ENCODE measurements around the gene COLQ.
"Not testable (repeated sequence)": the region's sequence is repeated elsewhere in the genome, so short reads cannot be mapped to it uniquely, and the experiment has no call there.

The COLQ gene

DNA sequence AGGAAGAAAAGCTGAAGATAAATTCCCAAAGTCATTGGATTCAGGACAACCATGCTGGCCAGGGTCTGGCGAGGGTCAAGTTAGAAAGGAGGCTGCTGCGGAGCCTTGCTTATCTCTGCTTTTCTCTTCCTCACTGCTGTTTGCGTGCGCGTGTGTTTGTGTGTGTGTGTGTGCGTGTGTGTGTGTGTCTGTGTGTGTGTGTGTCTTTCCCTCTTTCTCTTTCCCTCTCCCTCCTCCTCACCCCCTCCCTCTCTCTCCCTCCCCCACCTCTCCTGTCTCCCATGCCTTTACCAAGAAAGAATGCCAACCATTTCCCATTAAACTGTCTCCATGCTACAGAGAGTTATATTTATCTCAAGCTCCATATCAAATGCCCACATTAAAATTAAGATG lies at the start of gene COLQ:
Gene COLQ, minus strand, starts transcription at position 134 of the 393 bp plus-strand sequence. Its CDS starts 81 bp downstream, at position 53.
- no peak for DNase-seq (ENCODE audit: low spot score)

DNA sequence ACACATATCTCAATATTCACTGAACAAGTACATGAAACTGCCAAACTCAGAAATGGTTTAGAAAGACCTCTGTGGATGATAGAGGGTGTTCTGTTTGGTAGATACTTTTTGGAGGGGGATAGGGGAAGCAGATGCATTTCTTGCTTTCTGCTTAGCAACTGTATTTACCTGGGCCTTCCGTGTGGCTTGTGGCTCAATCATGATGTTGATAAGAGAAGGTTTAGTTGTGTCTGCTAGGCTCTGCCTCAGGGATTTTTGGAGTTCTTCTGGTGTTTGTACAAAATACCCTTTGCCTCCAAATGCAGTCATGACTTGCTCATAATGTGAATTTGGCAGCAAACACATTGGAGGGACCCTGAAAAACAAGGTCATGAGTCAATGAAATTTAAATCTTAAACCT lies 41.7 kb upstream of the COLQ start:
- no peak for DNase-seq (ENCODE audit: low spot score)

DNA sequence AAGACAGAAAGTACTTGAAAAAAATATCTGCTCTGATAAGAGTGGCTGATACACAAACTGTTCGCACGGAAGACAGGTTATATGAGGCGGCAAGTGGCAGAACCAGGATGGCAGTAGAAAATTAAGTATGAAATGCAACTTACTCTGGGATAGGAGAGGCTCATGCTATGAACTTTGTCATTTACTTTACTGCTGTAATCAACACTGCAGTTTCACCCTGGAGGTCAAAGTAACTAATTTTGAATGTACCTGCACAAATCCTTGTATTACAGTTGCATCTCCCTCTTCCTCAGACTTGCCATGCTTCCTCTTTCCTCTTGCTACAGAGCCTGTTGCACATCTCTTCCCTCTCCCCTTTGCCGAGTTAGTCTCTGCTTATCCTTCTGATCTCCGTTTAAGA lies 41.1 kb upstream of the COLQ start:
- DNase-seq (ENCODE audit: low spot score), result no peak

DNA sequence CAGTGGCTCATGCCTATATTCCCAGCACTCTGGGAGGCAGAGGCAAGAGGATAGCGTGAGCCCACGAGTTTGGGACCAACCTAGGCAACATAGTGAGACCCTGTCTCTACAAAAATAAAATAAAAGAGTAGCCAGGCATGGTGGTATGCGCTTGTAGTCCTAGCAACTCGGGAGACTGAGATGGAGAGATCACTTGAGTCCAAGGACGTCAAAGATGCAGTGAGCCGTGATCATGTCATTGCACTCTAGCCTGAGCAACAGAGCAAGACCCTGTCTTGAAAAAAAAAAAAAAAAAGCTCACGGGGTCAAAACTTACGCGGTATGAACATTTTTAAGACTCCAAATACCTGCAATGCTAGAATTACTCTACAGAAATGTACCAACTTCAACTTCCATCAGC lies 37.1 kb upstream of the COLQ start:
- DNase-seq (ENCODE audit: low spot score), result no peak

DNA sequence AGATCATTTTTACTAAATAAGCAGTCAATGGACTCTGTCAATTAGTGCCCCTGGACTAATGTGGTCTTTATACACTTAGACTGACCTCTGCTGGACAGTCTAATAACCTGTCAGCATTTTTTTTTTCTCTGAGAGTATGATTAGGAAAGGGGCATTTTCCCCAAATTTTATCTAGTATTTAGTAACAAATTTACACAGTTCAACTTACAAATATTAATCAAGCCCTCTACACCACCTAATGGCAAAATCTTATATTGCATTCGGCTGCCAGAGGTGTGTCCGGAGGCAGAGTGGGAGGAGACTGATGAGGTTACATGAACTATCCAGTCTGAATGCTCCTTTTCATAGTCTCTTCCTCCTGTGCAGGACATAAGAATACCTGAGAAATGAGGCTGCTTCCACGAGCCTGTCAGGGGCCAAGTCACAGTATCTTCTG lies 36.0 kb upstream of the COLQ start:
- peak; percentile 39 for DNase-seq (ENCODE audit: low spot score)

DNA sequence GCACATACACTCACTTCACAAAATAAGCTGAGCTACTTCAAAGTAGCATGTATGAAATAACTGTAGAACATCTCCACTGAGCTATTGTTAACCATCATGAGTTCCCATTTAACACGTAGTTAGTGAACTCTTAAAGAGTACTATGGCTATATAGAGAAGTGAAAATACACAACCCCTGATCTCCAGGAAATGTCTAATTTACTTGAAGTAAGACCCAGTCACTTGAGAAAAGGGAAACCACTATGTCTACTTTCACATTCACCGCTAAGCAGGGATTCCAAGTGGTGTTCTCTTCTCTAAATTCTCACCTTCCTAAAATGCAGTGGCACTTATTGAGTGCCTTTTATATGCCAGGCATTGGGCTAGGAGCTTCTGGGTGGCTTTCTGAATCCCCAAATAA lies 35.0 kb upstream of the COLQ start:
- no peak for DNase-seq (ENCODE audit: low spot score)

DNA sequence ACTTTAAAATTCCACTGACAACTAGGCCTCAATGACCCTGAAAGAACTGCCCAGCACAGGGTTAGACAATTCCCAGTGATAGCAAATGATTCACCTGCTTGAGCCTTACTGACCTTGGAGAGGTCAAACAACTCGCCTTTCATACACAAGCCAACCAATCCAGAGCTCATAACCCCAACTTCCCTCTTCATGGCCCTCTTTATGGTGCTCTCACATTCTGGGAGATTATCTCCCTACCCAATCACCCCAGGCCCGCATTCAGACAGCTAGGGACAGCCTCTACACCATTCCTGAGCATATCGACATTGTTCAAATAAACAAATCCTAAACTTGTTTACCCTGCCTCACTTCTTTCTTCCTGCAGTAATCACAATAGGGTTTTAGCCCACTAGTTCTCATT lies 32.2 kb upstream of the COLQ start:
- DNase-seq (ENCODE audit: low spot score), result no peak

DNA sequence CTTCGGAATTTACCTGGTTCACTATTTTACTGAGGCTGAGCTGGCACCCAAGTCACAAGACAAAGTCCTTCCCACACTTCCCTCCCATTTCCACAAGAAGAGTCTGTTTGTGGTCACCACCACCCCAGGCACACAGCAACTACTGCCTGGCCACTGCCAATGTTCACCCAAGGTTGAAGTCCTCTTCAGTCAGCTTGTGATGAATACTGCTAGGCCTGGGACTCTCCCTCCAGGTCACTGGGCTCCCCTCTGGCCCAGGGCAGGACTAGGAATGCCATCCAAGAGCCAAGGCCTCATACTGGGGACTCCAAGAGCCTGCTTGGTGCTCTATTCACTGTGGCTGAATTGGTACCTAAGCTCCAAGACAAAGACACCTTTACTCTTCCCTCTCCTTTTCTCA lies 30.4 kb upstream of the COLQ start:
- no peak for DNase-seq (ENCODE audit: low spot score)

DNA sequence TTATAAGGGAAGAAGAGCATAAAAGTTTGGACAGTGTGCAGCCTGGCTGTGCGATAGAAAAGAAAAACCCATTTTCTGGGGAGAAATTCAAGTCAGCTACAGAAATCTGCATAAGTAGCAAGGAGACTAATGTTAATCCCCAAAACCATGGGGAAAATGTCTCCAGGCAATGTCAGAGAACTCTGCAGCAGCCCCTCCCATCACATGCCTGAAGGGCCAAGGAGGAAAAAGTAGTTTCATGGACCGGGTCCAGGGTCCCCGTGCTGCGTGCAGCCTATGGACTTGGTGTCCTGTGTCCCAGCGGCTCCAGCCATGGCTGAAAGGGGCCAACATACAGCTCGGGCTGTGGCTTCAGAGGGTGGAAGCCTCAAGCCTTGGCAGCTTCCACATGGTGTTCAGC lies 28.3 kb upstream of the COLQ start:
- no peak for DNase-seq (ENCODE audit: low spot score)

DNA sequence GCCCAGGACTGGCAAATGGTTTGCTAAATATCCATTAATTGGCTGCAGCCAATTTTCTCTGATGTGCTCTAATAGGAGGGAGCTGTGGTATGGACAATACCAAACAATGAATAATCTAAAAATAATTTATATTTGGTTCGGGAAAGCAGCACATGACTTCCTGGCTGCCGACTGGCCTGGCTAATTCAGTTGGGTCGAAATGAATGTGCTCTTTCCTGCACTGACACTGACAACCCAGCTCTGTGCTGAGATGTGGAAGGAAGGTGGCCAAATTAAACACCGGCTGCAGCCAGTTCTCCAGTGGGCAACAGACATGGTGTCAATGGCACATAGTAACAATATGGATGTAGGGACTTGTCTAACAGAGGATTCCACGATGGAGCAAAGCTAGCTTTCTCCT lies 21.1 kb upstream of the COLQ start:
- no peak for DNase-seq (ENCODE audit: low spot score)

DNA sequence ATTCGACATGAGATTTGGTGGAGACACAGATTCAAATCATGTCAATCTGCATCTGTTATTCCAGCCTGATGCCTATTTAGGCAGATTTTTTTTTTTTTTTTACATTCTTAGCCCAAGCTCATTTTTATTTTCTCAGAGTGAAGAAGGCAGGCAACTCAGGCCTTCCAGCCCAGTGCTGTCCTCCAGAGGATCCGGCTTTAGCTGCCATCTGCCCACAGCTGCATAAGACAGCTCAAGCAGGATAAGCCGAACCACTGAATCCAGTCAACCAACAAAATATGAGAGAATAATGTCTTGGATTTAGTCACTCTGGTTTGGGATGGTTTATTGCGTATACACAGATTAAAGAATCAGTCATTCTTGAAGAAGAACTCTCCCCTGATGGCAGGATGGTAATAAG lies 19.9 kb upstream of the COLQ start:
- no peak for DNase-seq (ENCODE audit: low spot score)

DNA sequence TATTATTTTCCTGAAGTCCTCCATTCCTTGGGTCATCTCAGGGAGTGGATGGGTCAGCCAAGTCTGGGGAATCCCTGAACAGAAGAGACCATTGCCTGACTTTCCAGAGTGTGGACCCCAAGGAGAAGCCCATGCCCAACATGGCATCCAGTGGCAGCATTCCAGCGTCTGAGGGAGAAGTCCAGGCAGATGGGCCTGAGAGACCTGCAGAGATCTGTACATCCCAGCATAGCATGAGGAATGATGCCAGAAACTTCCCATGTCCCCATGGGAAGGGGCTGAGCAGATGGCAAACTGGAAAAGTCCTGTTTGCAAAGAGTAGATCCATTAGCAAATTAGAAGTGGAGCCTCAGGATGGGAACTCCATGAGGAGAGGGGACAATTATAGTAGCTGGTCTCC lies 17.6 kb upstream of the COLQ start:
- no peak for DNase-seq (ENCODE audit: low spot score)

DNA sequence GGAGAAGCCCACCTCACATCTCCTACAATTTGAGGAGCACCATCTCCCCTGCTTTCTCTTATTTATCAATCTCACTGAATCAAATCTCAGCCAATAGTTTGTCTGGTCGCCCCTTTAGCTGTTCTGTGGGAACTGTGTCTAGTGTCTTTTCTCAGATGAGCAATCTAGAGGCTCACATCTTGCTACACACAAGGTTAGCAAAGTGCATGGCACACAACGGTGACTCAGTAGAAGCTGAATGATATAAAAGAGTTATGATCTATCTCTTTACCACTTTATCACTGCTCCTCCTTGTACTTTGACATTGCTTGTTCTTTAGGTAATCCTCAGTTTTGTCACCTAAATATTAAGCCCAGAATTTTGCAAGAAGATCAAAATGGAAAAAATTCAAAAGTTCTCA lies 16.8 kb upstream of the COLQ start:
- DNase-seq (ENCODE audit: low spot score), result no peak

DNA sequence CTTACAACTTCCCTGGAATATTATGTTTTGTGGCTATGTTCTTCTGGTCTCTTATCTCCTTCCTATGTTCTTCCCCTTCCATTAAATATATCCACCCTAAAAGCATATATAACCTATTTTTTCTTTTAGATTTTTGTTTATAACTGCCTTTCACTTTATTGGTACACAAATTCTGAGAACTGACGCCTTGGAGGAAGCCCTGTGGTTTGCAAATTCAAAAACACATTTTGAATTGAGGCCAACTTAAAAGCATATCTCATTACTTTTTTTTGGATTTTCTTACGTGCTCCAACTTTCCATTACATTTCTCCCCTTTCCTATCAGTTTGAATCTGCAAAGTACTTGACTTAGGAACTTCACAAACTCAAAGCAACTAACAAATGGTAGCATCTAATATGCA lies 15.3 kb upstream of the COLQ start:
- no peak for DNase-seq (ENCODE audit: low spot score)

DNA sequence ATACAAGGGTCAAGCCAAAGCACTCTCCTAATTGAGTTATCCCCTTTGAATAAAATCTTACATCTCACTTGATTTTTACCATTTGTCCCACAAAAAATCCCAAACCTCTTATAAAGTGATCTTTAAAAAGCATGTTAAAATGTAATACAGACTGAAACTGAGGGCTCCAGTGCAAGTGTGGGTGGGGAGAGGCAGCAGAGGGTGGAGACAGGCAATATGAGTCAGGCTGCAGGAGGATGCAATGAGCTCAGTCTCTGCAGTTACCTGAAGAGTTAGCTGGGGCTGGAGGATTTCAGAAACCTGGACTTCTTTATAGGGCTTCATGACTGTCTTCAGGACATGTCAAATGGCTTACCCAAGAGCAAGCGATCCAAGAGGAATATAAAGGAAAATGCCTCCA lies 14.2 kb upstream of the COLQ start:
- no peak for DNase-seq (ENCODE audit: low spot score)

DNA sequence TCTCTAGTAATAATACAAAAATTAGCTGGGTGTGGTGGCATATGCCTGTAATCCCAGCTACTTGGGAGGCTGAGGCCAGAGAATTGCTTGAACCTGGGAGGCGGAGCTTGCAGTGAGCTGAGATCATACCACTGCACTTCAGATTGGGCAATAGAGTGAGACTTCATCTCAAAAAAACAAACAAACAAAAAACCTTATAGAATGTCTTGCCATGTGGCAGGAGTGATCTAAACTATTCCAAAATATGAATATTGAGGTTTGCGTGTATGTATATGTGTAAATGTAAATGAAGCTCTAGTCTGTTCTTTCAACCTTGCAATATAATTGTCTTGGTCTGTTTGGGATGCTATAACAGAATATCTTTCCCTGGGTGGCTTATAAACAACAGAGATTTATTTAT lies 11.1 kb upstream of the COLQ start:
- DNase-seq (ENCODE audit: low spot score), result not testable (repeated sequence)

DNA sequence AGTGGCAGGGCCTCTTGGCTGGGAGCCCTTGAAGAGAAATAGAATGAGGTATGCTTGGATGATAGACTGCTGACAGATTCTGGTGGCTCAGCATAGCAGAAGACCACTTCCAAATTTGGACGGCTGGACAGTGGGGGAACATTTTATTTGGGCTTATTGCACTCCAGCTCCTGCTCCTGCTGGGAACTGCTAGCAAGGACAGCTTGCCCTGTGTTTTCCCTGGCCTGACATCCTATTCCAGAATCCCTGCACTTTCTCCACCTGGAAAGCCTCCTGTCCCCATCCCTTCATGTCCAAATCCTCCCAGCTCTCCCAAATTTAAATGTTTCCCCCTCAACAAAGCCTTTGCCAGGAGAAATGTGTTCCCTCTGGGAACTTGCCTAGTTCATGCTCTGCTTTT lies 9.8 kb upstream of the COLQ start:
- no peak for DNase-seq (ENCODE audit: low spot score)

DNA sequence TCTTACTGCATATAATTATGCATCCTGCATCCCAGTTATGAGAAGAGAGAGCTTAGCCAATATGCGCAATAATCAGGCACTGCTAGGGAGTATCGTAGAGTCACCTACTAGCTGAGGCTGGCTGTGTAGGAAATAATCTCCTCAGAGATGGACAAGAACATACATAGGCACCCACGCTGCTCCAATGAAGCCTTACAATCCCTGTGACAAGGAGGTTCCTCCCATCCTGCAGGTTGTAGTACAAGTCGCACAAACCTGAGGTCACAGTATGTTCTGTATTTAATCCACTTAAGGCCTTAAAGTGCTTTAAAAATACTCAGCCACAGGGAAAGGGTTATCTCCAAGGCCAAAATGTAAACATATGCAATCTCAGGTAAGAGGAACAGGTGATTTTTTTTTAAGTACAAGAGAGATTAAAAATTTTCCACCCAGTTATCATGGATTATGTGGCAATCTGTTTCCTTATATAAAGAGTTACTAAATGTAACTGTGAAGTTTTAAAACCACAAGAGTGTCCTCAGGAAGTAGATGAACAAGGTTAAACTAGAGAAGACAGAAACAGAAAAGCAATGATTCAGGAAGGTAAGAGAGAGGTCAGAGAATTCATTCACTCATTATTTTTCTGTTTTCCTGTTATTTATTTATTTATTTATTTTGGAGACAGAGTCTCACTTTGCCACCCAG lies 7.5 kb upstream of the COLQ start:
- DNase-seq (ENCODE audit: low spot score), result no peak

DNA sequence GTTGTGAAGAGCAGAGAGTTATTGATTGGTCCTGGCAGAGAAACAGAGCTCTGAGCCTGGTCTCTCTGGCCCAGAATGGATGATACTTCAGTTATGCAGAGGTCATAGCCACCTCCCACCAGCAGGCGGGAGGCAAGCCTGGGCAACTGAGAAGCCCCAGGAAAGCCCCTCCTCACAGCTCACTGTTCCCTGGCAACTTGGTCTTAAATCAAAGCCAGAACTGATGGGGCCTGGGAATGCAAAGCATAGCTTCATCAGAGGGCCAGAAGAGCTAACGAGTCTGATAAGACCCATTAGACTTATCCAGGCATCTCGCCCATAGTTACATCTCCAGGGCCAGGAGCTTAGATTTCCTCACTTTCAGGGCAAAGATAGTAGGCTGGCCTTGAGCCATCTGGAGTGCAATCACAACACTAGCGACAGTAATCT lies 5.5 kb upstream of the COLQ start:
- DNase-seq (ENCODE audit: low spot score), result no peak

DNA sequence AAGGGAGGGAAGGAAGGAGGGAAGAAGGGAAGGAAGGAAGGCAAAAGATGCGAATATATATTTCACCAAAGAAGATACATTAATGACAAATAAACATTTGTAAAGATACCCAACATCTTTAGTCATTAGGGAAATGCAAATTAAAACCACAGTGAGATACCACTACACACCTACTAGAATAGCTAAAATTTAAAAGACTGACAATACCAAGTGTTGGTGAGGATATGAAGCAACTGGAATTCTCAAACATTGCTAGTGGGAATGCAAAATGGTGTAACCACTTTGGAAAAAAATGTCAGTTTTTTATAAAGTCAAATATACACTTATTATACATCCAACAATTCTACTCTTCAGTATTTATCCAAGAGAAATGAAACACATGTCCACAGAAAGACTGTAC lies 4.3 kb upstream of the COLQ start:
- DNase-seq (ENCODE audit: low spot score), result no peak

DNA sequence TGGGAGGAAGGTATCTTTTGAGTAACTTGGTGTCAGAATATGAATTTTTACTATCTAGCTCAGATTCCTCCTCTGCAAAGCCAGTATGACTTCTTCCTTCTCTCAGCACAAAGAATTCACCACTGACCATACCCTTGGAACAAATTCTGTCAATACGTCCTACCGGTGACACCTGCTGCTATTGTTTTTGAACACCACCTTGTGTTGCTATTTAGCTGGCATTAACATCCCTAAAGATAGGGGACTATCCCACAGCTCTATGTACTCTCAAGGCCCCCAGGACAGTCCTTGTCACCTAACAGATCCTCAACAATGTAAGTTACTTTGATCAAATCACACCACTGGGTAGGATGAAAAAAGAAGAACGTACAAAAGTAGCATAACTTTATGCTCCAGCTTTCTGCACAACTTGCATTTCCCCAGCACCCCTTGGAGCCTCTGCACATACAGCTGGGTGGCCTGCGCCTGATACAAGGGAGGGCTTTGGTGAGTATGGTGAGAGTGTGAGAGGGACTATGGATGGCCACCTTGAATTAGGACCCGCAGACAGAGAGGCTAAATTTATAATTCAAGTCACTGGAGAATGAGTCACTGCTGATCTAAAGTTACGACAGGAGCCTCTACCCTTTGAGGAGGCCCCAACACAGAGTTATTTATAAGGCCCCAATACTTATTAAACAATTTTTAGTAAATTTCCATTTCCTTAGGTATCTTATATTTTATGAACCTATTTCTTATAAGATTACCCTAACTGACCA lies 2.3 kb upstream of the COLQ start:
- no peak for DNase-seq (ENCODE audit: low spot score)

DNA sequence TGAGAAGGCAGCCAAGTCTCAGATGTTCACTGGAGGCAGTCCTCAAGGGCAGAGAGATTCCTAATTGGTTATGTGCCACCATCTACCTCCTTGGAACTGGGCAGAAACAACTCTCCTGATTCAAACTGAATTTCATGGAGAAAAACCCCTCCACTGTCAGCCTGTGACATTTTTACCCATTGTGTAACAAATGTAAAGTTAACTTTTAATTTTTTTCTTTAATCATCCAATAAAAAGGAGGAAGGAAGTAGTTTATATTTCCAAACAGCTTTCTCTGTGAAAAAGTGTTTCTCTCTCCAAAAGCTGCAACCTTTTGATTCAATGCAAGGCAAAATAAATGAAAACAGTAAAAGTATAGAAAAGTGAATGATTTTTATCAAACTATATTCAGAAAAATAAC lies 510 bp upstream of the COLQ start:
- no peak for DNase-seq (ENCODE audit: low spot score)

DNA sequence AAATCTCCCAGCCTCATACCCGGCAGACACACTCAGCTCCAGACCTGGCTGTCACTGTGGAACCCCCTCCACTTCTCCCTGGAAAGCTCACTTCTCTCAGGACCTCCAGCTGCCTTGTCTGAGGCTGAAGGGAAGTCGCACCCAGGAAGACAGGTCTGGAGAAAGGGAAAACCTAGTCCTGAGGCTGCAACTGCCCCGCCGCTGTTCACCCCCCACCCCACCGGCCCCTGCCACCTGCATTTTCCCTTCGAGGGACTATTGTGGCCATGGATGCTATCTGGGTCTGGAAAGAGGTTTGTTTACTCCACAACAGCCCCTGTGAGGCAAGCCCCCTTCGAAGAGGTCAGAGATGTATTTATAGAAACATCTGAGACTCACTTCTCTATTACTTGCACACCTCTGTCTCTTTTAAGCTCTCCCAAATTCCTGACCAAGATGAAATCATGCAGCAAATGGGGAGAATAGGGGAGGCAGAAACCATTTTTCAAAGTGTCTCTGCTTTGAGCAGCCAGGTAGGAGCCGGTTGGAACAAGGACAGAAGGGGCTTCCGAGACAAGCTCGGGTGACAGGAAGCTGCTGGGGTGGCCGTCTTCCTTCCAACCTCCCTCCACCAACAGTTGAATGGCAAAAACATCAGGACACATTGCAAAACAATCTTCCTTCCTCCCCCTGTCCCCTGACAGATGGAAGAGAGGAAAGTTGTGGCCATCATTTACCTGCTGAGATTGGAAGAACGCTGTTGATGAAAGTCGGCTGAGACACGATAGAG lies 518 bp downstream of the COLQ start:
- DNase-seq (ENCODE audit: low spot score), result no peak

All from AG08396 (cell line).